Measurements from ENCODE around the gene CFAP92. TPM values are rescaled to one million over a fixed set of nuclear protein-coding genes. Genes with fewer than 3 reads are reported as not detected.
A peak's percentile ranks its signal among the peaks of the same experiment; 100 is the strongest.

CFAP92 gene
- total and polyA plus RNA-seq, 2 donors (not counting 1 experiment from before 2014, with no cell fraction given): not detected

GRCh38 chr3:128919988-128920387, 73.9 kb downstream of the CFAP92 start:
- ChIA-PET POLR2A (no interaction called here), CTCF (no interaction called here)
- Histone ChIP-seq H3K9ac (ENCODE audit: low read length) (no peak overlapping the region), H2AFZ (ENCODE audit: insufficient read depth, low read depth, low read length, poor library complexity, severe bottlenecking) (no peak overlapping the region), H3K79me2 (ENCODE audit: control insufficient read depth, insufficient read depth, low read length) (no peaks in the 10 kb centered on the region), H3K4me2 (replicated peaks; ENCODE audit: low read depth, low read length, poor library complexity, severe bottlenecking) (no peak overlapping the region), H3K4me1 (ENCODE audit: control insufficient read depth in 2 of 2, insufficient read depth in 2 of 2, low read length in 2 of 2) (peaks cover 10 to 17% of the 10 kb centered on the region in 2 donors), H4K20me1 (ENCODE audit: control insufficient read depth, insufficient read depth, low read length, poor library complexity, severe bottlenecking) (no peaks in the 10 kb centered on the region), H3K4me3 (ENCODE audit: control extremely low read depth in 1 of 5, extremely low read depth in 1 of 5, insufficient read depth in 1 of 5, low read depth in 2 of 5, low read length in 4 of 5) (no peak overlapping the region), H3K36me3 (replicated peaks in 1 of 2; ENCODE audit: control extremely low read depth in 1 of 2, control insufficient read depth in 1 of 2, extremely low read depth in 1 of 2, insufficient read depth in 2 of 2, low read length in 1 of 2) (peaks cover 0 to 10% of the 10 kb centered on the region in 2 experiments), H3K27me3 (replicated peaks in 1 of 4; ENCODE audit: control extremely low read depth in 1 of 4, control insufficient read depth in 3 of 4, insufficient read depth in 4 of 4, low read length in 3 of 4) (no peaks in the 10 kb centered on the region), H3K9me3 (ENCODE audit: control extremely low read depth in 1 of 3, control insufficient read depth in 2 of 3, insufficient read depth in 1 of 3, low read length in 2 of 3) (peaks cover 1 to 28% (median 5%) of the 10 kb centered on the region in 3 donors), H3K27ac (ENCODE audit: low read length in 2 of 2) (no peak overlapping the region)
- intact Hi-C loops (cut with micrococcal nuclease): no loop called here
- ATAC-seq (ENCODE audit: low read depth) (no peak), DNase-seq (no peak)
- H3K27me3 Mint-ChIP-seq: no peaks in the 10 kb centered on the region
- H3K27ac Mint-ChIP-seq: no peak overlapping the region
- H3K4me3 Mint-ChIP-seq: no peak overlapping the region
- no CpG with 5 or more reads among the region's 1 CpG for WGBS (ENCODE audit: insufficient coverage)
- TF ChIP-seq EZH2 (IDR thresholded peaks at IDR 0.05; ENCODE audit: borderline replicate concordance, insufficient read depth, low read depth, low read length, poor library complexity, severe bottlenecking) (no peak), CTCF (IDR thresholded peaks at IDR 0.05) (no peak)
- peaks cover 29% of the 10 kb centered on the region for H3K4me1 Mint-ChIP-seq
- peaks cover 7% of the 10 kb centered on the region for H3K9me3 Mint-ChIP-seq (ENCODE audit: insufficient read depth)

DNA sequence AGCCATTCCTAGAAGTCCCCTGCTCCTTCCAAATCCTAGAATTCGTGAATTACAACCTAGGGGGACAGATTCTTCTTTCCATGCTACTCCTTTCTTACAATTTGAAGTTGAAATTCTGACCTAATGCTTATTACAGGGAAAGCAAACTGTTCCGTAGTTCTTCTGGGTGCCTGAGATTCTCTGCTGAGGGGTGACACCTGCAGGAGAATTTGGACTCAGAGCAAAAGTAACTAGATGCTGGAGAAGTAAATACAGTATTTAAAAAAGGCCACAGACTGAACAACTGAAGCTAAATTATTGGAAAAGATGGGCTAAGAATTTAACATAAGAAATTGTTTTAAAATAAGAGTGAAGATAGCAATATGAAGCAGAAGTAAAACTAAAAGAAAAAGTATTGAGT, 76.6 kb downstream of the CFAP92 start:
- Histone ChIP-seq H3K36me3 (replicated peaks in 1 of 2; ENCODE audit: control extremely low read depth in 1 of 2, control insufficient read depth in 1 of 2, extremely low read depth in 1 of 2, insufficient read depth in 2 of 2, low read length in 1 of 2) (peaks cover 0 to 37% of the 10 kb centered on the region in 2 experiments), H4K20me1 (ENCODE audit: control insufficient read depth, insufficient read depth, low read length, poor library complexity, severe bottlenecking) (no peaks in the 10 kb centered on the region), H3K9ac (ENCODE audit: low read length) (no peak overlapping the region), H3K9me3 (ENCODE audit: control extremely low read depth in 1 of 3, control insufficient read depth in 2 of 3, insufficient read depth in 1 of 3, low read length in 2 of 3) (peaks cover 1 to 15% (median 4%) of the 10 kb centered on the region in 3 donors), H3K4me2 (replicated peaks; ENCODE audit: low read depth, low read length, poor library complexity, severe bottlenecking) (no peak overlapping the region), H2AFZ (ENCODE audit: insufficient read depth, low read depth, low read length, poor library complexity, severe bottlenecking) (no peak overlapping the region), H3K4me1 (ENCODE audit: control insufficient read depth in 2 of 2, insufficient read depth in 2 of 2, low read length in 2 of 2) (peaks cover 0 to 7% of the 10 kb centered on the region in 2 donors), H3K79me2 (ENCODE audit: control insufficient read depth, insufficient read depth, low read length) (no peaks in the 10 kb centered on the region), H3K27me3 (replicated peaks in 1 of 4; ENCODE audit: control extremely low read depth in 1 of 4, control insufficient read depth in 3 of 4, insufficient read depth in 4 of 4, low read length in 3 of 4) (no peaks in the 10 kb centered on the region), H3K27ac (ENCODE audit: low read length in 2 of 2) (peak overlapping the region in 1 of 2 donors; percentile 51), H3K4me3 (ENCODE audit: control extremely low read depth in 1 of 5, extremely low read depth in 1 of 5, insufficient read depth in 1 of 5, low read depth in 2 of 5, low read length in 4 of 5) (no peak overlapping the region)
- TF ChIP-seq EZH2 (IDR thresholded peaks at IDR 0.05; ENCODE audit: borderline replicate concordance, insufficient read depth, low read depth, low read length, poor library complexity, severe bottlenecking): no peak
- no peak for TF ChIP-seq CTCF (IDR thresholded peaks at IDR 0.05)
- no CpG with 5 or more reads among the region's 2 CpGs for WGBS (ENCODE audit: insufficient coverage)
- Mint-ChIP-seq H3K27me3 (no peaks in the 10 kb centered on the region), H3K9me3 (ENCODE audit: insufficient read depth) (peaks cover 7% of the 10 kb centered on the region), H3K4me1 (peaks cover 9% of the 10 kb centered on the region), H3K4me3 (no peak overlapping the region), H3K27ac (no peak overlapping the region)
- no peak for ATAC-seq (ENCODE audit: low read depth)
- POLR2A ChIA-PET: no interaction called here
- intact Hi-C loops (cut with micrococcal nuclease): no loop called here
- DNase-seq: no peak
- CTCF ChIA-PET: no interaction called here

Measured in B cell (primary cell).